Activated naive CD8-positive, alpha-beta T cell treated with anti-CD3 and anti-CD28 coated beads, Interleukin-2, amount 10 ng/mL, durations not matched to agents 7 days and 5 days (primary cell): ENCODE measurements around the gene ZRANB1. TPM values are rescaled to one million over a fixed set of nuclear protein-coding genes. Genes with fewer than 3 reads are reported as not detected.

Experiments used
- ATAC-seq: fragments of 150-1000 bp; cut with Tn5 transposase; one replicate; pipeline ENCODE4 v1.10.0; 2021; ENCODE audit warnings: low read depth, moderate library complexity
- POLR2A ChIA-PET: fragments of 350-600 bp; sonication (Branson Sonifier 250); formaldehyde crosslinking; loops from one replicate; lab custom pipeline; 2021; ENCODE audit warnings: antibody characterized with exemption; lab: Charles Lee
- DNase-seq: peaks from one replicate; pipeline ENCODE4 v3.0.0; 2021
- H3K27ac Mint-ChIP-seq: one replicate; pipeline ENCODE4 v1.8.0; 2022; ENCODE audit warnings: mild to moderate bottlenecking, mixed read lengths
- H3K27me3 Mint-ChIP-seq: one replicate; pipeline ENCODE4 v1.8.0; 2022; ENCODE audit warnings: mild to moderate bottlenecking, moderate library complexity, mixed read lengths
- H3K36me3 Mint-ChIP-seq: one replicate; pipeline ENCODE4 v1.8.0; 2021; ENCODE audit warnings: mild to moderate bottlenecking, mixed read lengths
- H3K4me1 Mint-ChIP-seq: one replicate; pipeline ENCODE4 v1.8.0; 2021; ENCODE audit warnings: mixed read lengths
- H3K4me3 Mint-ChIP-seq: one replicate; pipeline ENCODE4 v1.8.0; 2022; ENCODE audit warnings: mild to moderate bottlenecking, moderate library complexity, mixed read lengths
- H3K9me3 Mint-ChIP-seq: one replicate; pipeline ENCODE4 v1.8.0; 2021; ENCODE audit warnings: mixed read lengths
- total RNA-seq, 2 experiments: library from RNA; stranded (reverse); gene quantifications; one replicate each; pipeline ENCODE4 v1.2.3, GENCODE V29; 2021

The ZRANB1 gene
- total RNA-seq, 2 experiments from 2014 or later = 15.3 to 15.8 TPM

- DNase-seq = no peak
- Mint-ChIP-seq H3K4me3 (no peak overlapping the region), H3K36me3 (no peaks in the 10 kb centered on the region), H3K27me3 (peaks cover 17% of the 10 kb centered on the region), H3K9me3 (peaks cover 3% of the 10 kb centered on the region), H3K4me1 (no peaks in the 10 kb centered on the region), H3K27ac (no peak overlapping the region)
- POLR2A ChIA-PET = no interaction called here
- no peak for ATAC-seq
Observed at GRCh38 chr10:125021686-125022344, 79.9 kb downstream of the ZRANB1 start.

DNA sequence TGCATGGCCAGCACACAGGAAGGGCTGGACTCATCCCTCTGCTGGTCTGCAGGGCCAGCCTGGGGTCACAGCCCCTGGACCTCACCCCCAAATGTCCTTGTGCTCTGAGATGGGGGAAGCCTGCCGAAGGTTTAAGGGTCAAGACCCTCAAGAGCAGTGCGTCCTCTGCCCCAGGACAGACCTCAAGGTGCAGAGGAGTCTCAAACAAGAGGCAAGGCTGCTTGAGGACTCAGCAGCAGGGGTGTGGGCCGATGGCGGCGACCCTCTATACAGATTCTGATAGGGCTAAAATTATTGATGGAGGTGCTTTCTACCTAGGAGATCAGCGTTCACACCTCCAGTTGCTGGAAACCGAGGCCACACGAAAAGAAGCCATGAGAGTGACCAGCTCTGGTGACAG lies 80.7 kb downstream of the ZRANB1 start:
- DNase-seq (no peak), ATAC-seq (no peak)
- Mint-ChIP-seq H3K9me3 (peaks cover 3% of the 10 kb centered on the region), H3K4me3 (no peak overlapping the region), H3K36me3 (no peaks in the 10 kb centered on the region), H3K27me3 (peaks cover 11% of the 10 kb centered on the region), H3K27ac (no peak overlapping the region), H3K4me1 (no peaks in the 10 kb centered on the region)
- POLR2A ChIA-PET = no interaction called here

DNA sequence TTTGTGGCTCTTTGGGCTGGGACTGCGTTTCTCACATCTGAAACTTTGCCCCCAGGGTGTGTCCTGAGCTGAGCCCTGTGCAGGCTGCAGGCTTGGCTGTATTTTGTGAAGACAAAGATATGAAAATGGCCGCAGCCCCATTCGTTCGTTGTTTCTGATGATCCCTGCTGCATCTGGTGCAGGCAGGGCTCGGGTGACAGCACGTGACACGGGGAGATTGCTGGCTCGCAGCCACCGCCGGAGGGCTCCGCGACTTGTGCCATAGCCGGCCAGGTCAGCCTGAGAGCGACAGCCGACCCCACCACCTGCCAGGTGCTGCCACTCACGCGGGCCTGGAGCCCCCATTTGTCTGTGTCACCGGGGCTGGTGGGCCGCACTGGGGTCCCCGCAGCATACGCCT lies 81.3 kb downstream of the ZRANB1 start:
- no peak overlapping the region for H3K27ac Mint-ChIP-seq

GRCh38 chr10:125023862-125024496 lies 82.1 kb downstream of the ZRANB1 start:
- H3K27ac Mint-ChIP-seq = no peak overlapping the region
- H3K9me3 Mint-ChIP-seq = peaks cover 3% of the 10 kb centered on the region
- H3K36me3 Mint-ChIP-seq = no peaks in the 10 kb centered on the region
- DNase-seq (no peak), ATAC-seq (no peak)
- H3K4me1 Mint-ChIP-seq = no peaks in the 10 kb centered on the region
- peaks cover 5% of the 10 kb centered on the region for H3K27me3 Mint-ChIP-seq
- no peak overlapping the region for H3K4me3 Mint-ChIP-seq
- POLR2A ChIA-PET = no interaction called here

More for the DNA sequence above, 81.3 kb downstream of the ZRANB1 start:
- ATAC-seq (no peak), DNase-seq (no peak)
- no peaks in the 10 kb centered on the region for H3K36me3 Mint-ChIP-seq
- no peaks in the 10 kb centered on the region for H3K4me1 Mint-ChIP-seq
- POLR2A ChIA-PET = no interaction called here
- no peak overlapping the region for H3K4me3 Mint-ChIP-seq
- peaks cover 9% of the 10 kb centered on the region for H3K27me3 Mint-ChIP-seq
- peaks cover 3% of the 10 kb centered on the region for H3K9me3 Mint-ChIP-seq

DNA sequence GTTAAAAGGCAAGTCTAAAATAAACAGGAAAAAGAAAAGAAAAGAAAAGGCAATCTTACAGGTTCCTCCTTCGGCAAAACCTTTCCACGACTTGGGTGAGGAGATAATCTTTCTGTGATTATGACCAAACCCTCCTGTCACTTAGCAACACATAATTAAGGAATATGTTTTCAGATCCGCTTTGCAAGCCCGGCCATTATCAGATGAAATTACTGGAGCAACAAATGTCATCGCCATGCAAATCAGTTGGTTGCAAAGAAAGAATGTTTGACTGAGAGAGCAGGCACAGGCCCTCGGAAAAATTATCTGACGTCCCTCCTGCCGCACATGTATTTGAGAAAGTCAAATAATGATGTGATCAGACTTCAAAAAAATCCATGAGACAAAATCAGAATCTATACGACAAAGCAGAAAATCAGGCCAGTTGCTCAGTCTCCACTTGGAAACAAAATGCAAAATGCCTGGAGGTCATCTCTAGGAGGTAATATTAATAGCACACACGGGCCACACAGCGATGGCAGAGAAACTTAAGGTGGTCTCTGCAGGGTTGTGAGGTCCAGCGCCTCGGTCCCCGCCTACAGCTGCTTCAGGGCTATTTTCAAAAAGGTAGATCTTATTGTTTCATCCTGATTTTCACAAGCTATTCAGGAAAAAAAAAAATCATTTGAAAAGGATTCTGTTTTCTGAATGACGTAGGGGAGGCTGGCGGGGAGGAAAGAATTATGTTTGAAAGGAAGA lies 82.7 kb downstream of the ZRANB1 start:
- ATAC-seq (no peak), DNase-seq (no peak)
- Mint-ChIP-seq H3K36me3 (no peaks in the 10 kb centered on the region), H3K4me3 (no peak overlapping the region), H3K4me1 (no peaks in the 10 kb centered on the region), H3K27ac (no peak overlapping the region), H3K9me3 (peaks cover under 1% of the 10 kb centered on the region), H3K27me3 (peaks cover 2% of the 10 kb centered on the region)
- POLR2A ChIA-PET = no interaction called here

DNA sequence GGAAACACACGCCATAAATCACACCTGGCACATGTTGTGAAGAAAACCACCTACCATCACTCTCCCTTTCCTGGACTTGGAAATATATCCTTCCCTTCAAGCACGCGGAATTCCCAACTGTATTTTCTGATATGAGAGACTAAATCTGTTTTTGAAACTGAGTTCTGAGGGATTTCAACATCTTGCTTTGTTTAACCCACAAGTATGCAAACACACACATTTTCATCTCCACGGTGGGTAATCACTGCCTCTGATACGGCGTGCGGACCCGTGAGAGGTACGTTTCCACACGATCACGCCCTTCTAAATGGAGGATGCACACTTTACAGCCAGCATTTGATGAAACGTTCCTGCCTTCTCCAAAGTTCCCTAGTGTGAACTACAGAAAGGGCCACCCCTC lies 83.4 kb downstream of the ZRANB1 start:
- Mint-ChIP-seq H3K36me3 (no peaks in the 10 kb centered on the region), H3K27me3 (peaks cover 2% of the 10 kb centered on the region), H3K27ac (no peak overlapping the region), H3K9me3 (no peaks in the 10 kb centered on the region), H3K4me3 (no peak overlapping the region), H3K4me1 (no peaks in the 10 kb centered on the region)
- DNase-seq = no peak
- POLR2A ChIA-PET = no interaction called here
- no peak for ATAC-seq

GRCh38 chr10:125026036-125026931 lies 84.4 kb downstream of the ZRANB1 start:
- Mint-ChIP-seq H3K36me3 (no peaks in the 10 kb centered on the region), H3K4me3 (no peak overlapping the region), H3K27me3 (peaks cover 2% of the 10 kb centered on the region), H3K9me3 (no peaks in the 10 kb centered on the region), H3K27ac (no peak overlapping the region), H3K4me1 (no peaks in the 10 kb centered on the region)
- DNase-seq (no peak), ATAC-seq (no peak)
- POLR2A ChIA-PET = no interaction called here

GRCh38 chr10:125026974-125027735 lies 85.2 kb downstream of the ZRANB1 start:
- Mint-ChIP-seq H3K27me3 (peaks cover 2% of the 10 kb centered on the region), H3K4me3 (no peak overlapping the region), H3K27ac (no peak overlapping the region), H3K36me3 (no peaks in the 10 kb centered on the region), H3K9me3 (no peaks in the 10 kb centered on the region), H3K4me1 (no peaks in the 10 kb centered on the region)
- ATAC-seq = no peak
- no peak for DNase-seq
- POLR2A ChIA-PET = no interaction called here

DNA sequence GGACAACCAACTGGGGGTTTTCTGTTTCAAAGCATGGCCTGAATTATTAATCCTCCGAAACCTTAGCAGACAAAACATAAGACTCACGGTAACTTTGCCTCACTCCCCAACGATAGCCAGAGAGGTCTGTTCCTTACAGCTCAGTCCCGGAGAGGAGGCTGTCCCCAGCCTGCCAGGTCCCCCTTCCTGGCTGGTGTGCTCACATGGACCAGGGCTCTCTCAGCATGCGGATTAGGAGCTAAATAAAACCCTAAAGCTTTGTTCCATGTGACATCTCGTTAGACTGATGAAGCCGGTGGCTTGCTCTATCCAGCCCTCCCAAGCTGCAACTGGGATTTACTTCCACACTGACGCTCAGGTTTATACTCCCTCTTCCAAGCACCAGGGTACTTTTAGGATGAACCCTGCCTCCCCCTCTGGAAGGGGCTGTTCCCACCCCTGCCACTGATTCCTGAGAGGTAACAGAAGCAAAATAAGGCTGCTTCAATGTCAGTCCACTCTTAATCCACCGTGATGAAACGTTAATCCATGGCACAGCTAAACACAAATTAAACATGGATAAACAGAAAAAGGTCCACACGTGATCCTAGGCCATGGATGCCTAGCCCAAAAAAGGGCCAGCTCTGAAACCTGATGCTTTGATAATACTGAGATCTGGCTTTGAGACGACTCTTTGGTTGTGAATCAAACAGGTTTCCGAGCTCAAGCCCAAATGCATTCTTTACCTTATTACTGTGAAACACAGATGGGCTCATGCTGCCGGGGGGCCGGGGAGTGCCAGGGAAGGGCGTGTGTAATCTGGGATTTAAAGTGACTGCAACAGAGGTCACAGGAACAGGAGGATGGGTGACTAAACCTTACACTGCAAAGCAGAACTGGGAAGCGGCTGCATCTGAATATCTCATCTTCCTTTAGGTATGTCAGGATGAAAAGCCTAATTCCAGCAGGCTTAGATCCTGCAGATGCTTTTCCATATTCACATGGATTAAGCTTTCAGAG lies 86.2 kb downstream of the ZRANB1 start:
- Mint-ChIP-seq H3K4me3 (no peak overlapping the region), H3K27ac (no peak overlapping the region), H3K9me3 (no peaks in the 10 kb centered on the region), H3K36me3 (no peaks in the 10 kb centered on the region), H3K27me3 (peaks cover 2% of the 10 kb centered on the region), H3K4me1 (no peaks in the 10 kb centered on the region)
- DNase-seq (no peak), ATAC-seq (no peak)
- POLR2A ChIA-PET = no interaction called here

GRCh38 chr10:125029584-125030242 lies 87.8 kb downstream of the ZRANB1 start:
- H3K9me3 Mint-ChIP-seq = no peaks in the 10 kb centered on the region
- peaks cover 2% of the 10 kb centered on the region for H3K27me3 Mint-ChIP-seq
- POLR2A ChIA-PET = no interaction called here
- ATAC-seq (no peak), DNase-seq (no peak)
- no peaks in the 10 kb centered on the region for H3K36me3 Mint-ChIP-seq
- H3K27ac Mint-ChIP-seq = no peak overlapping the region
- no peak overlapping the region for H3K4me3 Mint-ChIP-seq
- no peaks in the 10 kb centered on the region for H3K4me1 Mint-ChIP-seq

DNA sequence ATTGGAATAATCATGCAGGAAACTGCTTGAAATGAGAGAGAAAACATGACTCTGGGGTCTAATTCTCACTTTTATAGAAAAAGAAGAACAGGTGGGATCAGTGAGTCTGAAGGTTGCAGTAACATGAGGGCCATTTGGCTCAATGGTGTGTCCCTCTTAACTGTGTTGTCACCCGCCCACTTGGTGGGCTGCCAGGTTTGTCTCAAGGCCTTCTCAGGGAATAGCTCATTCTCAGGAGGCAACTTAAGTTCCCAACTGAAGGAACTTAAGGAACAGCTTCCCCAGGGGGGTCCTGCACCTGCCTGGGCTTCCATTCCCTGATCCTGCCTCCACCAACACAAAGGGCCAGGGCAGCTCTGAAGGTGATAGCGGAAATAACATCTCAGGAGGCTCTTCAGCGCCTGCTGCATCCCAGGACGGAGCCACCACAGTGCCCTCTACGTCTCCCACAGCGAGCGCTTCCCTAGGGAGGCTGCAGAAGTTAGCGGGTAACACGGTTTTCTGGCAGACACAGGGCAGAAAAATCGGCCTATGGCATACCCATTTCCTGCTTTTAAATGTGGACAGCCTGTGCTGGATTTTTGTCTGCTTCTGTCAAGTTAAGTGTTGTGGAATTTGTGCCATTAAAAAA lies 88.8 kb downstream of the ZRANB1 start:
- POLR2A ChIA-PET = no interaction called here

More for the DNA sequence above, 88.8 kb downstream of the ZRANB1 start:
- H3K9me3 Mint-ChIP-seq = no peaks in the 10 kb centered on the region
- ATAC-seq (no peak), DNase-seq (no peak)
- no peaks in the 10 kb centered on the region for H3K4me1 Mint-ChIP-seq
- no peak overlapping the region for H3K4me3 Mint-ChIP-seq
- H3K27me3 Mint-ChIP-seq = peaks cover 2% of the 10 kb centered on the region
- H3K36me3 Mint-ChIP-seq = no peaks in the 10 kb centered on the region
- no peak overlapping the region for H3K27ac Mint-ChIP-seq
